Transverse colon (tissue), 3 donors: ENCODE data around the gene CRB1.
"Not testable (repeated sequence)": the region's sequence is repeated elsewhere in the genome, so short reads cannot be mapped to it uniquely, and the experiment has no call there.

Source experiments
- POLR2A ChIP-seq: fragments of 450-650 bp; IDR thresholded peaks from one replicate; pipeline ENCODE4 v1.6.1; 2016; ENCODE audit warnings: antibody characterized with exemption, mild to moderate bottlenecking, moderate library complexity
- POLR2AphosphoS5 ChIP-seq, 3 donors: sonication (generic); formaldehyde crosslinking; IDR thresholded peaks; one replicate each; pipeline ENCODE4 v1.6.1; 2016; ENCODE audit warnings: antibody characterized with exemption in 3 of 3

GRCh38 chr1:197405614-197406013 is 137.6 kb downstream of the CRB1 start:
- TF ChIP-seq POLR2A; POLR2AphosphoS5 (IDR thresholded peaks at IDR 0.05): not testable (repeated sequence)
